T-helper 2 cell treated with Interferon-gamma antibody and Interleukin-4, amounts not matched to agents 5 μg/mL and 100 μg/mL, for 36 hours (primary cell): ENCODE measurements around the gene KRT6B.
"Not testable (repeated sequence)": the region's sequence is repeated elsewhere in the genome, so short reads cannot be mapped to it uniquely, and the experiment has no call there.

Source experiments
- DNase-seq: peaks from one replicate; pipeline ENCODE4 v3.0.0; 2021; ENCODE audit warnings: low spot score
- H3K27ac Mint-ChIP-seq: one replicate; pipeline ENCODE4 v1.8.0; 2021; ENCODE audit warnings: mild to moderate bottlenecking, mixed read lengths
- H3K27me3 Mint-ChIP-seq: one replicate; pipeline ENCODE4 v1.8.0; 2021; ENCODE audit warnings: low read depth, mixed read lengths
- H3K36me3 Mint-ChIP-seq: one replicate; pipeline ENCODE4 v1.8.0; 2021; ENCODE audit warnings: low read depth, mixed read lengths
- H3K4me1 Mint-ChIP-seq: one replicate; pipeline ENCODE4 v1.8.0; 2021; ENCODE audit warnings: low read depth, mixed read lengths
- H3K4me3 Mint-ChIP-seq: one replicate; pipeline ENCODE4 v1.8.0; 2022; ENCODE audit warnings: mild to moderate bottlenecking, moderate library complexity, mixed read lengths
- H3K9me3 Mint-ChIP-seq: one replicate; pipeline ENCODE4 v1.8.0; 2021; ENCODE audit warnings: mixed read lengths

Gene KRT6B

DNA sequence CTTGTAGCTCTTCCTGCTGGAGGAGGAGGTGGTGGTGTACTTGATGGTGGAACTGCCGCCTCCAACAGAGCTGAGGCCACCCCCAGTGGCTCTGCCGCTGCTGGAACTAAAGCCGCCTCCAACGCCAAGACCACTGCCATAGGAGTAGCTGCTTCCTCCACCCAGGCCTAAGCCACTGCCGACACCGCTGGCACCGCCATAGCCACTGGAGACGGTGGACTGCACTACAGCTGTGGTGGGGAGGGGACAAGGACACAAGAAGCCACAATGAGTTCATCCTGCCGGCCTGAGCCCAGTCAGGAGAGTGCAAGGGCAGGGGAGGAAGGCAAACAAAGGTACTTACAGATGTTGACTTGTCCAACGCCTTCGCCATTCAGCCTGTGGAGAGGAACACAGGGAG, 4.8 kb downstream of the KRT6B start:
- not testable (repeated sequence) for H3K36me3 Mint-ChIP-seq, H3K4me1 Mint-ChIP-seq, H3K27ac Mint-ChIP-seq, H3K9me3 Mint-ChIP-seq, DNase-seq, H3K4me3 Mint-ChIP-seq
- peaks cover 19% of the 10 kb centered on the region for H3K27me3 Mint-ChIP-seq

DNA sequence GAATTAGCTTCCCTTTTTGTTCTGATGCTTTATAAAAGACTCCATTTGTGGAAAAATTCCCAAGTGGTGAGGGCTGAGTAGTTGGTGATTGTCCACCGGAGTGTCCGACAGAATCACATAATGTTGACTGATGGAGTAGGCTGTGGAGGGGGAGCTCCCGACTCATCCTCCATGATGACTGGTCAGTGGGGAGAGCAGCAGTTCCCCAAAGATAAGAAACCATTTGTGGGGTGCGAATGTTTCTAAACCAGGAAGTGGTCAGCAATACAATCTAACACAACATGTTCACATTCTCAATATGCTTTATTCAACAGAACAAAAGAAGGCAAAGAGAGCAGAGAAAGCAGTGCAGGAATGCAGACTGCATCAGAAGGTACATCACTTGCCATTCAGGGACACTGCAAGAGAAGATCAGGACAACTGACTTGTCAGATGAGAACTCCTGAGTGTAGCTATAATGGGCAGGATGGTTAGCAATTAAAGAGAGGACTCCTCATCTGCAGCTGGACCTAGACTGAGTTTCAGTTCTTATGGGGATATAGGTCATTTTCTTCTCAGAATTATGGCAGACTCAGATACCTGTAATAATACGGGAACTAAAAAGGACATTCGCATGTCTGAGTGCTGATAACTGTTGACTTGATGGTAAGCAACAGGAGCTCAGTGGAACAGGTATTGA, 5.4 kb downstream of the KRT6B start:
- no peak for DNase-seq
- no peak overlapping the region for H3K4me3 Mint-ChIP-seq
- H3K27me3 Mint-ChIP-seq = peaks cover 21% of the 10 kb centered on the region
- H3K27ac Mint-ChIP-seq = no peak overlapping the region
- no peaks in the 10 kb centered on the region for H3K36me3 Mint-ChIP-seq
- peaks cover 4% of the 10 kb centered on the region for H3K4me1 Mint-ChIP-seq
- no peaks in the 10 kb centered on the region for H3K9me3 Mint-ChIP-seq

DNA sequence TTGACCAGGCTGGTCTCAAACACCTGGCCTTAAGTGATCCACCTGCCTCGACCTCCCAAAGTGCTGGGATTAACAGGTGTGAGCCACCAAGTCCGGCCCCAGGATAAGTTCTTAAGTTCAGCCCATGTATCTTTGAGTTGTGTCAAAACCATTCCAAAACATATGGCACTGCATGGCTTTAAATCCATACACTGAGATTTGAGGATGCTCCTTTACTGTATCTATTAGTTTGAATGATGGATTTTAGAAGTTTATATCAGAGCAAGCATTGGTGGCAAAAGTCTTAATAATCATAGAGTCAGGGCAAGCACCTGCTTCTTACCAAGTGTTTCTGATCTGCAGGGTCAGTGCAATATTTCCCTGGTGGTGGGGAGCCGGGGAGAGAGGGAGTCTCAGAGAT, 6.1 kb downstream of the KRT6B start:
- no peak for DNase-seq
- Mint-ChIP-seq H3K36me3 (no peaks in the 10 kb centered on the region), H3K4me1 (peaks cover 4% of the 10 kb centered on the region), H3K9me3 (no peaks in the 10 kb centered on the region), H3K4me3 (no peak overlapping the region), H3K27me3 (peaks cover 24% of the 10 kb centered on the region), H3K27ac (no peak overlapping the region)

- Mint-ChIP-seq H3K36me3 (no peaks in the 10 kb centered on the region), H3K4me3 (no peak overlapping the region), H3K4me1 (peaks cover 4% of the 10 kb centered on the region), H3K27ac (no peak overlapping the region), H3K27me3 (peaks cover 24% of the 10 kb centered on the region), H3K9me3 (no peaks in the 10 kb centered on the region)
- DNase-seq = no peak
Observed at GRCh38 chr12:52444647-52445595, 7.0 kb downstream of the KRT6B start.

- DNase-seq = no peak
- Mint-ChIP-seq H3K9me3 (no peaks in the 10 kb centered on the region), H3K36me3 (no peaks in the 10 kb centered on the region), H3K27ac (no peak overlapping the region), H3K4me3 (no peak overlapping the region), H3K27me3 (peaks cover 24% of the 10 kb centered on the region), H3K4me1 (peaks cover 4% of the 10 kb centered on the region)
Observed at GRCh38 chr12:52443966-52444365, 8.0 kb downstream of the KRT6B start.

GRCh38 chr12:52442600-52443061, 9.3 kb downstream of the KRT6B start:
- H3K9me3 Mint-ChIP-seq = no peaks in the 10 kb centered on the region
- DNase-seq = no peak
- H3K4me3 Mint-ChIP-seq = no peak overlapping the region
- H3K27ac Mint-ChIP-seq = no peak overlapping the region
- no peaks in the 10 kb centered on the region for H3K36me3 Mint-ChIP-seq
- H3K4me1 Mint-ChIP-seq = peaks cover 4% of the 10 kb centered on the region
- peaks cover 19% of the 10 kb centered on the region for H3K27me3 Mint-ChIP-seq

DNA sequence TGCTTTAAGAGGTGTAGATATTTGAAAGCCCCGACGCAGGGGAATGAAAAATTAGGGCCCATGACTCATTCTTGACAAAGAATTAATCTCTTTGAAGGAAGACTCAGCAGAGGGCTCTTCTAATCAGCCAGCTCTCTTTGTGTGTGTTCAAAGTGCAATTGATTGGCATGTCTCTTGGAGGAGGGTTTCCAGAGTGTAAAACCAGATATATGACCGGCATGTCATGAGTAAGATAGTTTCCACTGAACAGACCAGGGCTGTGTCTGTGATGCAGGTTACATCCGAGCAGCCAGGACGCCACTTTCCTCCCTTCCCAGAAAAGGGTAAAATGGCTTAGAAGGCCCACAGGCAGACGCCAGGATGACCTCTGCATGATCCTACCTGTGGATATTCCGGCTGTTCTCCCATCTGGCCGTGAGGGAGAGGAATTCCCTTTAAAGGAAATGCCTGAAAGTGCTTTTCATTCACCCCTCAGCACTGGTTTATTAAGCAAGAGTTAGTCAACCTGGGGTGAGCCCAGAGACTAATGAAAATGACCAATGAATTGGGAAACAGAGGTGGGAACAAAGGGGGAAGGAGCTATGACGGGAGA, 10.5 kb downstream of the KRT6B start:
- no peak for DNase-seq
- peaks cover 17% of the 10 kb centered on the region for H3K27me3 Mint-ChIP-seq

DNA sequence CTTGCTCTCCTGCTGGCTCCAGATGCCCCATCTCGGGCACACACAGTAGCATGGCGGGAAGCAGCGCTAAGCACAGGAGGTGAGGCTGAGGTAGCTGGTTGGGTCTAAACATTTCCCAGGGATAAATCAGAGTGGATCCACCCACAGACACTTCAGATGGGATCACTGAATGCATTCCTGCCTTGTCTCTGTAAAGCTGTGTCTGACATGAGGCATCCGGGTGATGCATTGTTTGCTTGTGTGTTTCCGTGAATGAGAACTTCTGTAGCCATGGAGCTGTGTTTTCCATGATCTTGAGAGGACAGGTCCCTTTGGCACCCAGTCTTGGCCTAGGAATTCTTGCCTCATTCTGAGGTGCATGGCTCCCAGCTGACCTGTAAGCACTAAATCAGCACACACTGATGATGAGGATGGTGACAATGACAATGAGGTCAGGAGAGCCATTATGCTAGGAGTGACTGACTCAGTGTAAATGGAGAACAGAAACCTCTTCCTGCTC, 11.1 kb downstream of the KRT6B start:
- H3K27ac Mint-ChIP-seq = no peak overlapping the region
- no peaks in the 10 kb centered on the region for H3K36me3 Mint-ChIP-seq
- no peaks in the 10 kb centered on the region for H3K4me1 Mint-ChIP-seq
- no peak for DNase-seq
- H3K4me3 Mint-ChIP-seq = no peak overlapping the region
- peaks cover 13% of the 10 kb centered on the region for H3K27me3 Mint-ChIP-seq
- no peaks in the 10 kb centered on the region for H3K9me3 Mint-ChIP-seq

More for the DNA sequence above, 10.5 kb downstream of the KRT6B start:
- Mint-ChIP-seq H3K9me3 (no peaks in the 10 kb centered on the region), H3K4me3 (no peak overlapping the region), H3K27ac (no peak overlapping the region), H3K36me3 (no peaks in the 10 kb centered on the region), H3K4me1 (peaks cover 2% of the 10 kb centered on the region)

DNA sequence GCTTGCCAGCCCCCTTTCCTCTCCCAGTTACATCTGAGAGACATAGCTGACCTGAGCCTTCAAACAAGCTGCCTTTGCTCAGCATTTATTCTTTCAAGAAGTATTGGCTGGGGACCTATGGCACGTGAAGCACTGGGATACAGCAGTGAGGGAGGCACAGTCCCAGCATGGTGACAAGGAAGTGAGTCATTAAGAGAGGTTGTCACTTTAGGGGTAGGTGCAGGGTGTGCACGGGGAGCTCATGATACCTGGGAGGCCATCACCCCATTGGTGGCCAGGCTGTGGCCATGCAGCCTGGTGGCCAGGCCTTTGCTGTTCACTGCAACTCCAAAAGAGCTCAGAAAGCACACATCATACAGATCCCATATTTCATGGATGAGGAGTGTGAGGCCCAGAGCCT, 12.1 kb downstream of the KRT6B start:
- DNase-seq = no peak
- Mint-ChIP-seq H3K4me1 (no peaks in the 10 kb centered on the region), H3K36me3 (no peaks in the 10 kb centered on the region), H3K27ac (no peak overlapping the region), H3K9me3 (no peaks in the 10 kb centered on the region), H3K4me3 (no peak overlapping the region), H3K27me3 (peaks cover 9% of the 10 kb centered on the region)

- no peaks in the 10 kb centered on the region for H3K9me3 Mint-ChIP-seq
- H3K4me1 Mint-ChIP-seq = no peaks in the 10 kb centered on the region
- H3K36me3 Mint-ChIP-seq = no peaks in the 10 kb centered on the region
- no peak overlapping the region for H3K27ac Mint-ChIP-seq
- DNase-seq = no peak
- peaks cover 9% of the 10 kb centered on the region for H3K27me3 Mint-ChIP-seq
- H3K4me3 Mint-ChIP-seq = no peak overlapping the region
Observed at GRCh38 chr12:52439420-52439819, 12.5 kb downstream of the KRT6B start.

DNA sequence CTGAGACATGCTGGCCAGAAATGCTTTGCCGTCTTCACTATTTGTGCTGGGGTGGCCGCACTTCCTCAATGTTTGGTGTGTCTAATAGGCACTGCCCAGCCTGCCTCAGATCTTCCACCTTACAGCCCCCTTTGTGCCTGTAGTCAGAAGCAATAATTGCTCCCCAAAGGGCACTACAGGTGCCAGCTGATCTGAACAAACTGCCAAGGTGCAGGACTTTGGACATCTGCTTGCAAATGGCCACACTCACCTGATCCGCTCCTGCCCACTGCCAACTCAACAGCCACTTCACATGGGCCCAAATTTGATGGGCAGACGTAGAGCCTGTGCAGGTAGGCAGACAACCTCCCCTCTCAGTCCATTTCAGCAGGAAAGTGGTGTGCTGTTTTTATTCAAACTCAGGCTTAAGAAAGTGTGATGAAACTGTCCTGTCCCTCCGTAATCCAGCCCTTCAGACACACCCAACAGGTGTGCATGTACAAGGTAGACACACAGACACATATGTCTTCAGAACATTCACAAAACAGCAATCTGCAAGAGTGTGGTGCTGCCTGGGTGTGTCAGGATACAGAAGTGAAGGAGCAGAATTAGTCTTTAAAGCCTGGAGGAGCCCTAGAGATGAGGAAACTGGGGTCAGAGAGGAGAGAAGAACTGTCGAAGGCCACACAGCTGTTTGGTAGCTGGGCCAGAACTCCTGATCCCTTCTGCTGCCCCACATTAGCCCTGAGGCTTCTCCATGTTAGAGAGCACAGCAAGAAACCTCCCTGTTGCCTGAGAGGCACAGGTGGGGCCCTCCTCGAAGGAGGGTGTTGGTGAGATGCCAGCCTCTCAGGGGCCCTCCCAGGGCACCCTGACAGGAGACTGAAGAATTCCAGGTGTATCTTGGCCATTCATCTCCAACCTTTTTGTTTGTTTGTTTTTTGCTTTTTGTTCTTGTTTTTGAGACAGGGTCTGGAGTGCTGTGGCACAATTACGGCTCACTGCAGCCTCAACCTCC, 13.3 kb downstream of the KRT6B start:
- no peak for DNase-seq
- Mint-ChIP-seq H3K9me3 (no peaks in the 10 kb centered on the region), H3K36me3 (no peaks in the 10 kb centered on the region), H3K4me3 (no peak overlapping the region), H3K4me1 (no peaks in the 10 kb centered on the region), H3K27ac (no peak overlapping the region), H3K27me3 (peaks cover 9% of the 10 kb centered on the region)

DNA sequence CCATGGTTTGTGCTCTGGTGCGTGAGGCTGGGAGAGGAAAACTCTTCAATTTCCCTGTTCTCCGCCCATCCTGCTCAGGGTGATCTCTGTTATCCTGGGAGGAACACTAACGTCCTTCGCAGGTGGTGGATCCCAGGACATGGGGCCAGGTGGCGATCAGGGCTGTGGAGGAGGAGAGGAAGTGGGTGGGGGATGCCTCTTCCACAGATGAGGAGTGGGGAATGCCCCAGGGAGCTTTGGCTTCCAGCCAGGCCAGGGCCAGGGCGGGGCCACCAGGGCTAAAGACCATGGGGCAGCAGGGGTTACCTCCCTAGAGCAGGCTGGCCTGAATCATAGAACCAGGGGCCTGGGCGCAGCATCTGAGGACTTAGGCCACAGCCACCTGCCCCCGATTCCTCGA, 14.4 kb downstream of the KRT6B start:
- DNase-seq = no peak
- Mint-ChIP-seq H3K9me3 (no peaks in the 10 kb centered on the region), H3K4me1 (no peaks in the 10 kb centered on the region), H3K4me3 (no peak overlapping the region), H3K36me3 (no peaks in the 10 kb centered on the region), H3K27ac (no peak overlapping the region), H3K27me3 (peaks cover 7% of the 10 kb centered on the region)

DNA sequence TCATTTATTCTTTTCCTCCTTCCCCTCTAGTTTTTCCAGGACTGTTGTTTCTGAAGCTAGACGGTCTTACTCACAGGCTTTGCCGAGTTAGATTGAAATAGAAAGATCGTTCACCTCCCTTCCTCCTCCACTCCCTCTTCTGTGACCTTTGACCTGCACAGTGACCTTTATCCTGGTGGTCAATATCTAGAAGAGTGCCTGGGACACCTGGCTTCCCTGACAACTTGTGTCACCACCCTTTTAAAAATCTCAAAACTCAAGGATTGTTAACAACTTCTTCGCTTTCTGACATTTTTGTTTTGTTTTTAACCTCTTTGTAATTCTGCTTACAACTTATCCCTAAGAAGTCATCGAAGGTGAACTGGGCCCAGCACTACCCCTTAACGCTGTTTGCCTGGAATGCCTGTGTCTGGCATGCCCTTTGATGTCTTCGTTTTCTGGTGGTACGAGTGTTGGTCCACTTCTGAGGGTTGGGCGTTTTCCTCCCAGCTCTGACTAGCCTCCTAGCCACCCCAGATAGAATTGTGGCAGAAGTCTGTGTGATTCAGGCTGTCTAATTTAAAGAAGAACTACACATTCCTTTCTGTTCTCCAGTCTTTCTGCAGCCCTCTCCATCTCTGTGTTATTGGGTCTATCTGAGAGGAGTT, 15.0 kb downstream of the KRT6B start:
- Mint-ChIP-seq H3K4me3 (no peak overlapping the region), H3K36me3 (no peaks in the 10 kb centered on the region), H3K27me3 (peaks cover 3% of the 10 kb centered on the region), H3K9me3 (no peaks in the 10 kb centered on the region), H3K27ac (no peak overlapping the region), H3K4me1 (no peaks in the 10 kb centered on the region)
- no peak for DNase-seq
